Osteoblast (primary cell): ENCODE data around the gene PRKCA. TPM values are rescaled to one million over a fixed set of nuclear protein-coding genes. Genes with fewer than 3 reads are reported as not detected.

ENCODE experiments used
- DNase-seq: peaks from one replicate; pipeline ENCODE4 v3.0.0; 2011; ENCODE audit warnings: low spot score, mixed read lengths; ENCODE audit not compliant: insufficient read length; ENCODE audit errors: missing footprints
- H2AFZ ChIP-seq: 2 replicates; pipeline ENCODE4 v1.6.0; 2011; ENCODE audit warnings: mild to moderate bottlenecking, low read length
- H3K27ac ChIP-seq: 2 replicates; pipeline ENCODE4 v1.5.1; 2011; ENCODE audit warnings: mild to moderate bottlenecking, low read depth, low read length, moderate library complexity
- H3K27me3 ChIP-seq: 2 replicates; pipeline ENCODE4 v1.6.0; 2012; ENCODE audit warnings: mild to moderate bottlenecking, control low read depth, inconsistent platforms, low read length, moderate library complexity; ENCODE audit not compliant: insufficient read depth
- H3K36me3 ChIP-seq: 2 replicates; pipeline ENCODE4 v1.5.1; 2011; ENCODE audit warnings: mild to moderate bottlenecking, low read length, control low read depth, moderate library complexity; ENCODE audit not compliant: insufficient read depth
- H3K4me1 ChIP-seq: 2 replicates; pipeline ENCODE4 v1.5.1; 2011; ENCODE audit warnings: mild to moderate bottlenecking, low read length, control low read depth, moderate library complexity; ENCODE audit not compliant: insufficient read depth
- H3K4me2 ChIP-seq: 2 replicates; pipeline ENCODE4 v1.6.0; 2011; ENCODE audit warnings: mild to moderate bottlenecking, low read length; ENCODE audit not compliant: insufficient read depth
- H3K4me3 ChIP-seq: fragments of 200-600 bp; sonication (generic); 3 replicates; pipeline ENCODE4 v1.5.1; 2012; ENCODE audit warnings: mild to moderate bottlenecking, low read length, inconsistent platforms; ENCODE audit not compliant: insufficient read depth
- H3K79me2 ChIP-seq: 2 replicates; pipeline ENCODE4 v1.6.0; 2012; ENCODE audit warnings: mild to moderate bottlenecking, low read length, control low read depth, inconsistent platforms; ENCODE audit not compliant: insufficient read depth
- H3K9me3 ChIP-seq: 2 replicates; pipeline ENCODE4 v1.5.1; 2011; ENCODE audit warnings: low read depth, low read length, control low read depth
- H4K20me1 ChIP-seq: 2 replicates; pipeline ENCODE4 v1.6.0; 2012; ENCODE audit warnings: mild to moderate bottlenecking, low read length, control low read depth; ENCODE audit not compliant: insufficient read depth
- total RNA-seq: library from RNA; depleted of rRNA; stranded (reverse); fragments of >200 nt; gene quantifications from 2 replicates; pipeline ENCODE4 v1.2.3, GENCODE V29; 2012
- TF ChIP-seq, protein P1 (sequence below): IDR thresholded peaks from 2 replicates; pipeline ENCODE4 v1.5.1; 2011; ENCODE audit warnings: mild to moderate bottlenecking, low read depth, low read length, moderate library complexity; ENCODE audit errors: extremely low read depth

Gene PRKCA
- total RNA-seq, 1 donor: 46.0 TPM

DNA sequence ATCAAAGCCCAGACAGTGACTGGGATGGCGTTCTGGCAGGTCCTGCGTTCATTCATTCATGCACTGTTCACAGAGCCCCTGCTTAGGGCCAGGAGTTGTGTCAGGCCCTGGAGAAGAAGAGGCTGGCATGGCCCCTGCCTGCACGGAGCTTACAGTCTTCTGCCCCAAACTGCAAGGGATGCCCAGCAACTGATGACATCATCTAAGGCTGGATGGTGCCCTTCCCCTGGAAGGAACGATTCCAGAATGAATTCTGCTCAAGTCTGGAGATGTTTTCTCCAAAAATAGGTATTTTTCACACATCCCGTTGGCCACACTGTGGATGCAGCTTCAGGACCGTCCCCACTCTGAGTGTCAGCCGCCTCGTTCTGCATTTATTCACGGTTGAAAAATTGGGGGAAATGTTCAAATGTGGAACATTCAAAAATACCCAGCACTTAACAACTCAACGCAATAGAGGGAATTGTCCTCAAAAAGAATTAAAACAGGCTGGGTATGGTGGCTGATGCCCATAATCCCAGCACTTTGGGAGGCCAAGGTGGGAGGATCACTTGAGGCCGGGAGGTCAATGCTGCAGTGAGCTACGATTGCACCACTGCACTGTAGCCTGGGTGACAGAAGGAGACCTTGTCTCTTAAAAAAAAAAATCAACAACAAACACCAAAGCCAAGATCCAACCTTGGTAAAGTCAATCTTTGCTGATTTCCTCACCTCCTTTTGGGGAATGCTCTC lies 508.7 kb downstream of the PRKCA start:
- DNase-seq: no peak
- H3K4me3 ChIP-seq: no peak overlapping the region
- H3K36me3 ChIP-seq: no peaks in the 10 kb centered on the region
- TF ChIP-seq, protein P1, sequence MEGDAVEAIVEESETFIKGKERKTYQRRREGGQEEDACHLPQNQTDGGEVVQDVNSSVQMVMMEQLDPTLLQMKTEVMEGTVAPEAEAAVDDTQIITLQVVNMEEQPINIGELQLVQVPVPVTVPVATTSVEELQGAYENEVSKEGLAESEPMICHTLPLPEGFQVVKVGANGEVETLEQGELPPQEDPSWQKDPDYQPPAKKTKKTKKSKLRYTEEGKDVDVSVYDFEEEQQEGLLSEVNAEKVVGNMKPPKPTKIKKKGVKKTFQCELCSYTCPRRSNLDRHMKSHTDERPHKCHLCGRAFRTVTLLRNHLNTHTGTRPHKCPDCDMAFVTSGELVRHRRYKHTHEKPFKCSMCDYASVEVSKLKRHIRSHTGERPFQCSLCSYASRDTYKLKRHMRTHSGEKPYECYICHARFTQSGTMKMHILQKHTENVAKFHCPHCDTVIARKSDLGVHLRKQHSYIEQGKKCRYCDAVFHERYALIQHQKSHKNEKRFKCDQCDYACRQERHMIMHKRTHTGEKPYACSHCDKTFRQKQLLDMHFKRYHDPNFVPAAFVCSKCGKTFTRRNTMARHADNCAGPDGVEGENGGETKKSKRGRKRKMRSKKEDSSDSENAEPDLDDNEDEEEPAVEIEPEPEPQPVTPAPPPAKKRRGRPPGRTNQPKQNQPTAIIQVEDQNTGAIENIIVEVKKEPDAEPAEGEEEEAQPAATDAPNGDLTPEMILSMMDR: no peak
- H2AFZ ChIP-seq: no peak overlapping the region
- H3K27me3 ChIP-seq: no peaks in the 10 kb centered on the region
- H4K20me1 ChIP-seq: no peaks in the 10 kb centered on the region
- no peaks in the 10 kb centered on the region for H3K9me3 ChIP-seq
- H3K4me2 ChIP-seq: no peak overlapping the region
- no peak overlapping the region for H3K27ac ChIP-seq
- no peaks in the 10 kb centered on the region for H3K79me2 ChIP-seq
- no peaks in the 10 kb centered on the region for H3K4me1 ChIP-seq

DNA sequence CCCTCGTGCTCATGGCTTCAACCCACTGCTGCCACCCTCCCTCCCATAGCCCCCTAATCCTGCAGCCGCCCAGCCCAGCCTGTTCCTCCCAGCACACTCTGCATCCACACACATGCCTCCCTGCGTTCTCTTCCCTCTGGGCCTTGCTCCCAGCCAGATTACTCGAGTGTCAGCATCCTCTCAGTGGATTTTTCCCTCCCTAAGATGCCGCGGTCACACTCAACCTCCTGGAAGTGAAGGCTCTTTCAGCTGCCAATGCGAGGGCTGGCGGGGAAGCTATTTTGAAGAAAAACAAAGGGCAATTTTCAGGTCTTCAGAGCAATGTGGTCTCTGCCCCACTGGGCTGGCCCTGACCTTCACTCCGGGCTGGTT lies 509.3 kb downstream of the PRKCA start:
- Histone ChIP-seq H3K27ac (no peak overlapping the region), H3K36me3 (no peaks in the 10 kb centered on the region), H3K79me2 (no peaks in the 10 kb centered on the region), H4K20me1 (no peaks in the 10 kb centered on the region), H3K27me3 (no peaks in the 10 kb centered on the region), H3K4me1 (no peaks in the 10 kb centered on the region), H2AFZ (no peak overlapping the region), H3K4me3 (no peak overlapping the region), H3K9me3 (no peaks in the 10 kb centered on the region), H3K4me2 (no peak overlapping the region)
- no peak for DNase-seq
- TF ChIP-seq, protein P1: no peak

DNA sequence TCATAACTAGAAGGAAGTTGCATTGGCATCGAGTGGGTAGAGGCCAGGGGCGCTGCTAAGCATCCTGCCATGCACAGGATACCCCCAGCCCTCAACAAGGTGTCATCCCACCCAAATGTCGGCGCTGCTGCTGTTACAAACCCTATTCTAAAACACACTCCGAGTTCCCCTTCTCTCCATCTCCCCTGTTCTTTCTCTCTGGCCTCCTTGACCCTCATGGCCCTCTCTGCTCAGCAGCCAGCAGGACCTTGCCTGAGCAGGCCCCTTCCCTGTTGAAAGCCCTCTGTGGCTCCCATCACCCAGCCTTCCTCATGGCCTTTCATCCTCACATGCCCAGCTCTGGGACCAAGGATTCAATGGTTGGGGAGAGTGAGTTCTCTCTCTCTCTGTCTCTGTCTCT lies 510.2 kb downstream of the PRKCA start:
- Histone ChIP-seq H3K4me2 (no peak overlapping the region), H3K36me3 (no peaks in the 10 kb centered on the region), H4K20me1 (no peaks in the 10 kb centered on the region), H3K4me1 (no peaks in the 10 kb centered on the region), H3K9me3 (peaks cover under 1% of the 10 kb centered on the region), H3K4me3 (no peak overlapping the region), H3K27ac (no peak overlapping the region), H2AFZ (no peak overlapping the region), H3K79me2 (no peaks in the 10 kb centered on the region), H3K27me3 (no peaks in the 10 kb centered on the region)
- no peak for DNase-seq
- TF ChIP-seq, protein P1: no peak

DNA sequence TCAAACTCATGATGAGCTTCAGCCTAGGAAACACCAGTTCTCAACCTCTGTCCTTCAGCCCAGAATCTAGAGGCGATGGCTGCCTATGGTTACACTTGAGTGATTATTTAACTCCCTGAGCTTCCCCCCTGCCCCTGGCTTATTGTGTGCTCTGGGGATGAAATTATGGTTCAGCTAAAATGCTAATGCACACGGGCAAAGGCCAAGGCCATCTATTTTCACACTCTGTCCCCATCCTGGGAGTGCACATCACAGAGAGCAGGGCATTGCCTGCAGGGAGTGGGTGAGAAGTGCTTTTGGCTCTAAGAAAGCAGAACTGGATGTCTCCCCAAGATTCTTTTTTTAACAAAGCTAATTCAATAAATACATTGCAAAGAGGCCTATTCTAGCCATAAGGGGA lies 510.9 kb downstream of the PRKCA start:
- no peak overlapping the region for H3K4me3 ChIP-seq
- no peak overlapping the region for H3K4me2 ChIP-seq
- no peaks in the 10 kb centered on the region for H3K79me2 ChIP-seq
- no peaks in the 10 kb centered on the region for H3K36me3 ChIP-seq
- H2AFZ ChIP-seq: no peak overlapping the region
- H3K27me3 ChIP-seq: no peaks in the 10 kb centered on the region
- no peak for DNase-seq
- H3K9me3 ChIP-seq: peaks cover 2% of the 10 kb centered on the region
- H4K20me1 ChIP-seq: no peaks in the 10 kb centered on the region
- no peak overlapping the region for H3K27ac ChIP-seq
- no peaks in the 10 kb centered on the region for H3K4me1 ChIP-seq
- TF ChIP-seq, protein P1: no peak
